ENCODE measurements around the gene CHAMP1. TPM values are rescaled to one million over a fixed set of nuclear protein-coding genes. Genes with fewer than 3 reads are reported as not detected.

CHAMP1 gene
- total and polyA plus RNA-seq, 2 of the 4 experiments (the other 2 are of a cell fraction) = 13.3 to 32.7 TPM

- Histone ChIP-seq H2AK5ac (ENCODE audit: low read depth, low read length) (no peak overlapping the region), H3K9ac (ENCODE audit: low read depth, low read length) (peak overlapping the region; percentile 42; the same call in 1 of the 2 replicates), H2BK15ac (ENCODE audit: low read depth, low read length) (no peak overlapping the region), H2BK5ac (ENCODE audit: low read depth, low read length, poor library complexity, severe bottlenecking) (no peak overlapping the region), H4K8ac (ENCODE audit: low read depth in 2 of 2, low read length in 2 of 2) (no peak overlapping the region), H3K4me3 (ENCODE audit: insufficient read depth, low read depth, low read length) (no peak overlapping the region), H3K36me3 (ENCODE audit: control insufficient read depth, insufficient read depth, low read length) (peaks cover 7% of the 10 kb centered on the region), H4K5ac (ENCODE audit: low read depth, low read length) (no peak overlapping the region), H3K18ac (ENCODE audit: low read depth, low read length) (no peak overlapping the region), H3K56ac (ENCODE audit: extremely low read depth, insufficient read depth, low read length) (no peak overlapping the region), H3K9me3 (ENCODE audit: control insufficient read depth, insufficient read depth, low read length) (no peaks in the 10 kb centered on the region), H3K14ac (replicated peaks; ENCODE audit: low read depth, low read length) (no peak overlapping the region), H2AK9ac (replicated peaks; ENCODE audit: low read depth, low read length, poor library complexity) (no peak overlapping the region), H4K20me1 (ENCODE audit: insufficient read depth, low read length) (peaks cover 7% of the 10 kb centered on the region; the same call in 1 of the 2 replicates), H3K4me2 (ENCODE audit: low read depth, low read length) (peak overlapping the region; percentile 55; the same call in 1 of the 2 replicates), H3K27ac (ENCODE audit: insufficient read depth, low read length) (no peak overlapping the region), H3K4me1 (ENCODE audit: control insufficient read depth, insufficient read depth, low read length) (peaks cover 11% of the 10 kb centered on the region), H2BK20ac (ENCODE audit: low read depth, low read length) (no peak overlapping the region), H2BK120ac (ENCODE audit: low read depth, low read length) (no peak overlapping the region), H3K23ac (ENCODE audit: low read depth, low read length) (no peak overlapping the region; the same call in 1 of the 2 replicates), H3K9me1 (ENCODE audit: insufficient read depth, low read length) (peaks cover 3% of the 10 kb centered on the region; the same call in 1 of the 2 replicates), H4K91ac (ENCODE audit: insufficient read depth, low read depth, low read length) (no peak overlapping the region), H3K27me3 (ENCODE audit: control insufficient read depth, insufficient read depth, low read length) (no peaks in the 10 kb centered on the region), H3K79me1 (ENCODE audit: low read depth in 1 of 2, low read length in 2 of 2) (peaks cover 0 to 2% of the 10 kb centered on the region in 2 experiments; a peak in 1 of 4 replicates), H3K4ac (ENCODE audit: low read depth, low read length) (no peak overlapping the region), H2AFZ (replicated peaks; ENCODE audit: low read length, poor library complexity) (no peak overlapping the region)
- WGBS, 2 experiments (ENCODE audit: extremely low coverage in 2 of 2, insufficient read length in 1 of 2) = no CpG with 5 or more reads among the region's 5 CpGs
- peak; percentile 19 for ATAC-seq (ENCODE audit: low read depth)
- CTCF ChIA-PET = interaction anchor here (1.0 kb wide), 1 partner anchor 26 kb away, joined by 3 read pairs; no protein-coding TSS in a partner anchor
- POLR2A ChIA-PET (ENCODE audit: unreplicated experiment) = no interaction called here
- in situ Hi-C loops (cut with MboI; ENCODE audit: low sequenced_read_pairs) (no loop called here), dilution Hi-C loops (cut with HindIII; ENCODE audit: low sequenced_read_pairs, unreplicated experiment) (no loop called here), intact Hi-C loops (cut with micrococcal nuclease) (no loop called here)
- TF ChIP-seq POLR2A (IDR thresholded peaks at IDR 0.05; ENCODE audit: low read depth, low read length) (no peak), USF2 (IDR thresholded peaks at IDR 0.05; ENCODE audit: low read depth, low read length) (no peak), BHLHE40 (IDR thresholded peaks at IDR 0.05; ENCODE audit: low read depth, low read length) (no peak), CTCF (conservative IDR thresholded peaks at IDR 0.05; ENCODE audit: low read depth, low read length) (no peak), CHD1 (IDR thresholded peaks at IDR 0.05; ENCODE audit: low read depth, low read length) (no peak), CEBPB (IDR thresholded peaks at IDR 0.05; ENCODE audit: low read depth, low read length) (no peak), MAFK (IDR thresholded peaks at IDR 0.05; ENCODE audit: low read depth, low read length) (no peak), SMC3 (IDR thresholded peaks at IDR 0.05; ENCODE audit: low read depth, low read length) (no peak), RCOR1 (IDR thresholded peaks at IDR 0.05; ENCODE audit: insufficient replicate concordance, low read length) (no peak), RFX5 (IDR thresholded peaks at IDR 0.05; ENCODE audit: low read depth, low read length) (no peak), ELK1 (IDR thresholded peaks at IDR 0.05; ENCODE audit: borderline replicate concordance, low read depth, low read length) (no peak), RAD21 (IDR thresholded peaks at IDR 0.05; ENCODE audit: low read length) (no peak), MAZ (IDR thresholded peaks at IDR 0.05; ENCODE audit: borderline replicate concordance, low read depth, low read length) (no peak), NFE2L2 (IDR thresholded peaks at IDR 0.05; ENCODE audit: low read depth, low read length) (no peak)
- DNase-seq = peak; percentile 75
- BruUV-seq (replicated peaks) = no TSS peak
Observed at GRCh38 chr13:114310956-114311355, 3.3 kb upstream of the CHAMP1 start.

Measured in IMR-90 (cell line).